ENCODE measurements around the gene TMEM242. TPM values are rescaled to one million over a fixed set of nuclear protein-coding genes. Genes with fewer than 3 reads are reported as not detected.
"Not testable (repeated sequence)": the region's sequence is repeated elsewhere in the genome, so short reads cannot be mapped to it uniquely, and the experiment has no call there.

The TMEM242 gene
- total RNA-seq, 1 experiment from 2014 or later = 6.6 TPM

DNA sequence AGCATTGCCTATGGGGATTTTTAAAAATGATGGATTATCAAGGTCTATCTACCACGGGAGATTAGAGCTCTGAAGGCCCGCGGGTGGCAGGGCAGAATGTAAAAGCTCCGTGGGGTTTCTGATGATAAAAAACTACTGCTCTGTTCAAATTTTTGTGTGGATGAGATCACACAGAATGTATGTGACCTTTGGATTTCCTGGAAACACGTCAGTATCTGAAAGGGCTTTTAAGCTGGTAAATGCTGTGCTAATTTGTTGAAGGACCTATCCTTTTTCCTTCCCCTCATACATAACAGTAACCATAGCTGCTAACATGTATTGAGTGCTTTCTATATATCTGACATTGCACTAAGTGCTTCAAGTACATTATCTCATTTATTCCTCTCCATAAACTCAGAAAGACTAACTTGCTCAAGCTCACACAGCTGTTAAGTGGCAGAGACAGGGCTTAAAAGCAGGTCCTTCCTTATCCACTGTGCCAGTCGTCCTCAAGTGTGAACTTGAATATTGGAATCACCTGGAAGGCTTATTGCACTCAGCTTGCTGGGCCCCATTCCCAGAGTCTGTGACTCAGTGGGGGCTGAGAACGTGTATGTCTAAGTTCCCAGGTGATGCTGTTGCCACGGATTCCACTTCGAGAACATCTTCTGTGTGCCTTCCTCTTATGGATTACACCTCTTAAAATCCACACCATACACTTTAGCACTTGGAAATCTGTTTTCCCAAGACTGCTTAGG lies 1.9 kb upstream of the TMEM242 start:
- DNase-seq (ENCODE audit: extremely low read depth, low read depth) = no peak

DNA sequence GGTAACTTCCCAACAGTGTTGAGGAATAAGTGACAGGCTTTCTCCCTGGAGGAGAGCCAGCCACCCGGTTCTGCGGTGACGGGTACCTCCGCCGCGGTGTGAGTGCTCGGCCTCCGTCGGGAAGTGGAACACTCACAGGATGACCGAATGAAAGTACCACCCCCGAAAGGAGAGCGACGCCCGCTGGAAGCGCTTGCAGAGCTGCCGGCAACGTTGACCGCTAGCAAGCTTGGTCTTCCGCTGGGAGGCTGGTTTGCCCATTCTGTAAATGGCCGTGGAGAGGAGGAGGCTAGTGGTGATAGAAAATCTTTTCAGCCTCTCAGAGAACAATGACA lies 614 bp upstream of the TMEM242 start:
- peak; percentile 32 for DNase-seq (ENCODE audit: extremely low read depth, low read depth)

DNA sequence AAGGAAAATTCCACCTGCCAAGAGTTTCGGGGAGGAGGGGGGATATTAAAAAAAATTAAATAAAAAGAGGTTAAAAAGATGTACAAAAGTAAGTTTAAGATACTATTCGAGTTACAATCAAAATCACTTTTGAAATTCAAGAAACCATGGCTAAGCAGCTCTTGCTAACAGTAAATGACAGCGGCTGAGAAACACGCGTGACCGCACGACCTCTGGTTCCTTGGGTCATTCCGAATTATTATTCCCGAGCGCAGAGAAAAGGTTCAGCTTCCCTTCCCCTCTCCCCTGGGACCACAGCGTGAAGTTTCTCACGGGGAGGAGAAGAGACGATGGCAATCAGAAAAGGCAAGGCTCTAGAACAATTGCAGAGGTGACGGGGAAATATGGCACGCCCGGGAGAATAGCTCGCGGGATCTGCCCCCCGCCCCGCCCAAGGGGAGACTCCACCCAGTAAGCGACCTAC lies 496 bp downstream of the TMEM242 start:
- DNase-seq (ENCODE audit: extremely low read depth, low read depth) = peak; percentile 75

DNA sequence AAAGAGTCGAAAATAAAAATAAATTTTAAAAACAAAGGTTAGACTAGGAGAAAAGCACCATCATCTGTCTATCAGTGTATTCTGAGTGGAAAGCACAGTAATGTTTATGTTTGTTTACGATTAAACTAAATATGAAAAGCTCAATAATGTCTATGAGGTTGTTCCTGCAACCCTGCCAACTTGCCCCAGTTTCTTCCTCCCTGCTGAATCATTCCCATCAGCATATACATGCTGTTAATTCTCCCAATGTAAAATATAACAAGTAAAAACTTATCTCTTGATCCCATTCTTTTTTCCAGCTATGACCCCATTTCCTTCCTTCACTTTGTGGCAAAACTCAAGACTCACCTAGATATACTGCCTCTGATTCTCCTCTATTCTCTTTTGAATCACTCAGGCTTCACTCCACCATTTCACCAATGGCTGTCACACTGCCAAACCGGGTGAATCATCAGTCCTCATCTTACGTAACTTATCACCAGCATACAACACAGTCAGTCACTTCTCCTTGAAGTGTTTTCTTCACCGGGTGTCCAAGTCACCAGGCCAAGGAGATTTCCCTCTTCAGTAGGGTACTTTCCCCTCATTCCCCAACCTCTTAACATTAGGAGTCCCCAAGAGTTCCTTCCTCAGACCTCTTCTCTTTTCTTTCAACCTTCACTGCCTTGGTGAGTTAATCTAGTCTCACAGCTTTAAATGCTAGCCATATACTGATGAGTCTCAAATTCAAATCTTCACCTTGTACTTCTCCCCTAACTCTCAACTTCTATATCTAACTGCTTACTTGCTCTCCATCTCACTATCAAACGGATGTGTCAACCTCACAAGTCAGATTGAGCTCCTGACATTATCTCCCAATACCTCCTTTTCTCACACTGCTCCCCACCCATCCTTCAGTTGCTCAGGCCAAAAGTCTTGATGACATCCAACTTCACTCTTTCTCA lies 6.2 kb downstream of the TMEM242 start:
- DNase-seq (ENCODE audit: extremely low read depth, low read depth) = peak; percentile 85

DNA sequence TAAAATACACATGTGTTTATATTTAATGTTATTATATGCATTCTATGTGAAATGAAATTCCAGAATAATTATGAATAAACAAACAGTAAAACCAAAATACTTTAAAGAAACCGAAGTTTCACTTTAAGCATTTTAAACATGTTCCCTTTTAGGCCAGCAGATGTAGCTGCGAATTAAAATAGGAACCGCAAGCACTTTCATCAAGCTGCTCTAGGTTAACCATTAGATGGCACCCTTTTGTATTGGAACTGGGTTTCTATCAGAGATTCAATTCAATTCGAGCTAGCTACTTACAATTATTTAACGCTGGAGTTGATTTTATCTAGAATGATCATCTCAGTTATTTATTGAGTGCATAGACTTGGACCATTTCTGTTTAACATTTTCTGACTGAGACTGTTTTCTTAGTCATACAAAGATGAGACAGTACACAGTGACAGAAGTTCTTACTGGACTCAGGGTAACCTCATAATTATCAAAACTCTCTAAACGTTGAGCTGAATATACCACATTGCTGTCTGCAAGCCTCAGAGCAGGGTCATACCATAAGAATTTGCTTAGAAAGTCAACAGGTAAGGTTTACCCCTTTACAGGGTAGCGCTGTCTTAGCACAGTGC lies 8.5 kb downstream of the TMEM242 start:
- DNase-seq (ENCODE audit: extremely low read depth, low read depth) = peak; percentile 56

DNA sequence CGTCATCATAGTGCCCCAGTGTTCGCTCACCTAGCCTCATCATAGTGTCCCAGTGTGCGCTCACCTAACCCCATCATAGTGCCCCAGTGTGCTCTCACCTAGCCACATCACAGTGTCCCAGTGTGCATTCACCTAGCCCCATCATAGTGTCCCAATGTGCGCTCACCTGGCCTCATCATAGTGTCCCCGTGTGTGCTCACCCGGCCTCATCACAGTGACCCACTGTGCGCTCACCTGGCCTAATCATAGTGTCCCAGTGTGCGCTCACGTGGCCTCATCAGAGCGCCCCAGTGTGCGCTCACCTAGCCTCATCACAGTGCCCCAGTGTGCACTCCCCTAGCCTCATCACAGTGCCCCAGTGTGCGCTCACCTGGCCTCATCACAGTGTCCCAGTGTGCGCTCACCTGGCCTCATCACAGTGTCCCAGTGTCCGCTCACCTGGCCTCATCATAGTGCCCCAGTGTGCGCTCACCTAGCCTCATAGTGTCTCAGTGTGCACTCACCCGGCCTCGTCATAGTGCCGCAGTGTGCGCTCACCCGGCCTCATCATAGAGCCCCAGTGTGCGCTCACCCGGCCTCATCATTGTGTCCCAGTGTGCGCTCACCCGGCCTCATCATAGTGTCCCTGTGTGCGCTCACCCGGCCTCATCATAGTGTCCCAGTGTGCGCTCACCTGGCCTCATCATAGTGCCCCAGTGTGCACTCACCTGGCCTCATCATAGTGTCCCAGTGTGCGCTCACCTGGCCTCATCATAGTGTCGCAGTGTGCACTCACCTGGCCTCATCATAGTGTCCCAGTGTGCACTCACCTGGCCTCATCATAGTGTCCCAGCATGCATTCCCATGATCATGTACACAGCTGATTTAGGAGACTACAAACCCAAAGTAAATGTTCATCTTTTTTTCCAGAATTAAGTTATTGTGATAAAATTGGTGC lies 9.5 kb downstream of the TMEM242 start:
- no peak for DNase-seq (ENCODE audit: extremely low read depth, low read depth)

DNA sequence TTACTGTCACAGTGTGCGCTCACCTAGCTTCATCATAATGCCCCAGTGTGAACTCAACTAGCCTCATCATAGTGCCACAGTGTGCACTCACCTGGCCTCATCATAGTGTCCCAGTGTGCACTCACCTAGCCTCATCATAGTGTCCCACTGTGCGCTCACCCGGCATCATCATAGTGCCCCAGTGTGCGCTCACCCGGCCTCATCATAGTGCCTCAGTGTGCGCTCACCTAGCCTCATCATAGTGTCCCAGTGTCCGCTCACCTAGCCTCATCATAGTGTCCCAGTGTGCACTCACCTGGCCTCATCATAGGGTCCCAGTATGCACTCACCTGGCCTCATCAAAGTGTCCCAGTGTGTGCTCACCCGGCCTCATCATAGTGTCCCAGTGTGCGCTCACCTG lies 10.6 kb downstream of the TMEM242 start:
- DNase-seq (ENCODE audit: extremely low read depth, low read depth) = no peak

DNA sequence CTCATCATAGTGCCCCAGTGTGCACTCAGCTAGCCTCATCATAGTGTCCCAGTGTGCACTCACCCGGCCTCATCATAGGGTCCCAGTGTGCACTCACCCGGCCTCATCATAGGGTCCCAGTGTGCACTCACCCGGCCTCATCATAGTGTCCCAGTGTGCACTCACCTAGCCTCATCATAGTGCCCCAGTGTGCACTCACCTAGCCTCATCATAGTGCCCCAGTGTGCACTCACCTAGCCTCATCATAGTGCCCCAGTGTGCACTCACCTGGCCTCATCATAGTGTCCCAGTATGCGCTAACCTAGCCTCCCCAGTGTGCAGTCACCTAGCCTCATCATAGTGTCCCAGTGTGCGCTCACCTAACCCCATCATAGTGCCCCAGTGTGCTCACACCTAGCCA lies 12.6 kb downstream of the TMEM242 start:
- DNase-seq (ENCODE audit: extremely low read depth, low read depth) = not testable (repeated sequence)

DNA sequence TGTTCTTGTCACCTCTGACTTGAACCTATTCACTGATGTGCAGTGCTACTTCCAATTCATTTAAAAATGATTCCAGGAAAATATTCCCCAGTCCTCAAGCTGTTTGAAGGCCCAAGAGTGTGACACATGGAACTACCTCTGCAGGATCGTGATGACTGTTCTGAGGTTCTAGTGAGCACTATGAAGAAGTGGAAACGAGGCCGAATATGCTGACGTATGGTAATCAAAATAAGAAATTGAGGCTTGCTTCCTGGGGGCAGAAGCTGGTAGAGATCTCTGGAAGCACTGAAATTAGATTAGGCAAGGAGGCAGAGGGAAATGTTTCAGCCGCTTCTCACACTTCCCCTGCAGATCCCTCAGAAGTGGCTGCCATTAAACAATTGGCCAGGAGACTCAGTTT lies 15.7 kb downstream of the TMEM242 start:
- DNase-seq (ENCODE audit: extremely low read depth, low read depth) = no peak

DNA sequence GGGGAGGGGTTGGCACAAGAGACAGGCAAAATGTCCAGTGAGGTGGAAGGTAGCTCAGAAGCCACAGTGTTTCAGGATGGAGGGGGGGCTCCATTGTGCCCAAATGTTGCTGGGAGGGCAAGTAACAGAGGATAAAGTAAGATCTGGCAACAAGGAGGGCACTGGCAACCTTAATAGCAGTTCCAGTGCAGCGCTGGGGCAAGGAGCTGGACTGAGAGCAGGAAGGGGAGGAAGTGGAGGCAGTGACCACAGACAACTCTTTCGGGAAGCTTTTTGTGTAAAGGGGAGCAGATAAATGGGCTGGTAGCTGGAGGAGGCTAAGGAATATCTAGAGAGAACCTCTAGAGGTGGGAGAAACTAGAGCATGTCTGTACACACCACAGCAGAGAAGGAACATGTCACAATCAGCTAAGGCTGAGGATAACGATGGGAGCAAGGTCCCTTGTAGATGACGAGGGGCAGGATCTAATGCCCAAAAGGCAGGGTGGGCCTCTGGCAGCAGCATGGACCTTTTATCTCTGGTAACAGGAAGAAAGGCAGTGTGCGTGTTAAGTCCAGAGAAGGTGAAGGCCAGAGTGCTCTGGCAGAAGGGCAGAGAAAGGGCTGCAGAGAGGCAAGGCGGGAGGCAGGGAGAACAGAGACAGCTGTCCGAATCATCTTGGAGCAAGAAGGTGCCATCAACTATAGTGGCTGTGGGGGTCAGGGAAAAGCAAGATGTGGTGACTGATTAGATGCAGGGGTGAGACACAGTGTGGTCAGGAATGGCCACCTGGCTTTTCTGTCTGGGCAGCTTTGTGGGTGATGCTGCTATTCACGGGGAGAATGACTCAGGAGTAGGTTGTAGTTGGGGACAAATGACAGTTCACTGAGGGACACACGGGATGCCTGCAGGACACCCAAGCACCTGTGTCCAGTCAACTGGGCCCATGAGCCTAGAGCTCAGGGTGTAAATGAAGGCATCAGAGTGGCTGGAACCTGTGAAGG lies 17.4 kb downstream of the TMEM242 start:
- no peak for DNase-seq (ENCODE audit: extremely low read depth, low read depth)

DNA sequence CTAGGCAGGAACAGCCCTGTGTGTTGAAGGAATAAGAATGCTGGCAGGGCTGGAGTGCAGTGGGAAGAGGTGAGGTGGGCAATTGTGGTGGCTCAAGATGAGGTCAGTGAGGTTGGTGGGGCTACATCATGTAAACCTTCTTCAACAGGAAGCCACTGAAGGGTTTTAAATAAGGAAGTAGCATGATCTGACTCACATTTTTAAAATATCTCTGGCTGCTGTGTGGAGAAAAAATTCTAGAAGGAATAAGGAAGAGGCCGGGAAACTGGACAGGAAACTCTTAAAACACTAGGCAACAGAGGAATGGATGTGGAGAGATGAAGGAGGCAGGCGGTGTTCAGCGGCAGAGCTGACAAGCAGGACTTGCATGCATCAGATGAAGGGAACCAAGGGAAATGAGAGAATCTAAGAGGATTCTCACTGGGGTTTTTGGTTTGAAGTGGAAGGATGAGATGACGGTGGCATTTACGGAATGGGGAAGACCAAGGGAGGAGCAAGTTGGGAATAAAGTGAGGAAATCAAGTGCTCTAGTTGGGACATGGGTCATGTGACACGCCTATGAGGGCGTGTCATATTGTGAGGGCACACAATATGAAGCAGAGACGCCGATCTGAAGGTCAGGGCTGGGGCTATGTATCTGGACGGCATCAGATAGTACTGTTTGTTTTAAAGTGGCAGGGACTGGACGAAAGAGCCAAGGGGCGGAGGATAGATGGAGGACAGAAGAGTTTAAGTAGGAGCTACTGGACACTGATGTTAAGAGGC lies 18.2 kb downstream of the TMEM242 start:
- no peak for DNase-seq (ENCODE audit: extremely low read depth, low read depth)

DNA sequence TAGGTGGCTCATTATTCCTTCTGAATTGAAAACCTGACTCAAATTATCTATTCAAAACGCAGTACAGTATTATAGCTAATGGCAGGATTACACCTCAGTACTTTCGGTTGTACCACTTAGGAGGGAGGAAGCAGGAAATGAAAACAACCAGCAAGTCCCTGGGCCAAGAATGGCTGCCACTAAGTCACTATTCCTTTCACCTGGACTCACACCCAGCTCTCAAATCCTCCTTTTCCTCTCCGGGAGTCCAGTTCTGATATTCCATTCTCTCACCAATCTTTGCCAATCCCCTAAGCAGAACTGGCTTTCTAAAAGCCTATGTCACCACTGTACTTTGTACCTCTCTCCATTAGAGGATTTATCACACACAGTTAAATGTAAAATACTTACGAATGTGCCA lies 20.6 kb downstream of the TMEM242 start:
- no peak for DNase-seq (ENCODE audit: extremely low read depth, low read depth)

DNA sequence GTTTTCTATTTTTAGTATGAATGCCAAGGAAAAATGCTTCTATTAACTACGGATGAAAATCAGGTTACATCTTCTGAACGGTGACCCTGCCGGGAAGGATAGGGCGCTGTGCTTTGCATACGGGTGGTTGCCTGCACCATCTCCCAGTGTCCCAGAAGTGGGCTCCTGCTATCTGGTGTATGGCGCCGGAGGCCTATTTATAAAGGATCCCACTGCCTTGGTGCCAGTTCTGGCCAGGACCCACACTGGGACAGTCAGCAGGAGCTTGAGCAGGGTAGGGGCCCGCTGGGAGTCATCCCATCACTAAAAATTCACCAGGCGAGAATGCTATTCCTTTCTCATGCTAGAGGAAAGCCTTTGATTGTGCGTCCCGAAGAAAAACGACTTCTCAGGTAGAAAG lies 22.9 kb downstream of the TMEM242 start:
- DNase-seq (ENCODE audit: extremely low read depth, low read depth) = no peak

DNA sequence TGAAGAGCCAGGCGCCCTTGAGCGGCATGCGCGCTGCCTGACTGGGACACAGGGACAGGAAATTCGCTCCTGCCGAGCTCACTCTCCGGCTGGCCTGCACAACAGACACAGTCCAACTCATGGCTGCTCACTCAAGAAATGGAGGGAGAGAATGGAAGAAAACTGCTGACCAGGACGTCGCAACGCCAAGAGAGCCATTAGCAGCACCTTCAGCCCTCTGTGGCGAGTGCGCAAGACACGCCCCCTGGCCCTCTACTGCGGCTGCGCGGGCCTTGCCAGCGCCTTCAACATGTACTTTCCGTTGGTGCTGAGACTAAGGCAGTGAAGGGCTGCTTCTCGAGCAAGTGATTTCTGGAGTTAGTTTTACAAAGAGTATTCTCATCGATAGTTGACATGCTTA lies 23.3 kb downstream of the TMEM242 start:
- no peak for DNase-seq (ENCODE audit: extremely low read depth, low read depth)

DNA sequence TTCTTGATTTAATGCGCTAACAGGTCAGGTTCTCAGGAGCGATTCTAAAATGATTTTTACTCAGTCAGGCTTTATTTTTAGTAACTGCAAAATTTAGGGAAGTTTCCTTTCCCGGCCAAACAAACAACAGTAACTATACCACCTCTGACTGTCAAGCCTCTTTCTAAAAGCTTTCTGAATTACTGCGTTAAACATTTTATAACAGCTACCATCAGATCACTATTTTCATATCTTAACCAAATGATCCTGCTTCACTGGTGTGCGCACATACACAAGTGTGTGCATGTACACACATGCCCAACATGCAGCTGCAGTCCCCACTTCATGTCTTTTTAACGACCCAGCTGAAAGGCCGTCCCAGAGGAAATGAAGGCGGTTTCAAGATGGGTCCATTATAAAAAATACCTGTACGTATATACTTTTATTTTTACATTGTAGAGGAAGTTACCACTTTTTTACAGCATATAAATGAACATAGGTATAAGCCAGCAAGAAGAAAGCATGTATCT lies 25.0 kb downstream of the TMEM242 start:
- DNase-seq (ENCODE audit: extremely low read depth, low read depth) = no peak

DNA sequence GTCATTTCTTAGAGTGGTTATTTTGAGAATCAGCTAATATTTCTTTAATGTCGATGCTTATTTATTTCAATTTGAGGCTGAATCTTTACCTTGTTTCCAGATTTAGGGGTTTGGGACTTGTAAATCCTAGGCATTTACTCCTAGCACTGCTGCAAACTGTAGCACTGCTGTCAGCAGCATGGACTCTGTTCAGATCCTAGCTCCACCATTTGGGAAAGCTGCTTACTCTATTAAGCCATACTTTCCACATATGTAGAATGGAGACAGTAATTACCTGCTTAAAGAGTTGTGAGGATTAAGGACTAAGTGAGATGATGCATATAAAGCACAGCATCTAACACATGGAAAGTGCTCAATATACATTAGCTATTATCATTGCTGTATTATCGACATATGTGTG lies 28.7 kb downstream of the TMEM242 start:
- DNase-seq (ENCODE audit: extremely low read depth, low read depth) = no peak

DNA sequence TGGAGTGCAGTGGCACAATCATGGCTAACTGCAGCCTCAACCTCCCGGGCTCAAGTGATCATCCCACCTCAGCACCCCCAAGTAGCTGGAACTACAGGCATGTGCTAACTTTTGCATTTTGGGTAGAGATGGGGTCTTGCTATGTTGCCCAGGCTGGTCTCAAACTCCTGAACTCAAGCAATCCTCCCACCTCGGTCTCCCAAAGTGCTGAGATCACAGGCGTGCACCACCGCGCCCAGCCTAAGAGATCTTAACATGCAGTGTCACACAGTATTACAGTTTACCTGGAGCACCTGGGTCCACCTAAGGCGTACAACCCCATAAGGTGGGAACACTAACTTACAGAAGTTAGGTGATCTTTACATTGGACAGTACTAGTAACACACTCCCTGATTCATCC lies 29.5 kb downstream of the TMEM242 start:
- no peak for DNase-seq (ENCODE audit: extremely low read depth, low read depth)

DNA sequence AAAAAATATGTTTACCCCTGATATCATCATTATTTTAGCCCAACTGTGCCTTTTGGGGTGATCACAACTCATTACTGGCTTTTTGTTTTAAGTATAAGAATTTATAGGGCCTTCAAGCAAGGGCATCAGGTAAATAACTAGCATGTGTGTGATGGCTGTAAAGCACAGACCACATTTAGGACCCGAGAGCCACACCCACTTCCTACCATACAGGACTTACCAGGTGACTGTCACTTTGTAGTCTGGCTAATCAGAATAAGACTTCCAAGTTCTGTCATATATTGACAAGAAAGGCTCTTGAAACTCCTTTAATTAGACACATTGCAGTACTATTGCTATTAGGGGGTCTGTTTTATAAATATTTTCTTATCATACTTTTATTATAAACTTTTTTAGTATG lies 31.1 kb downstream of the TMEM242 start:
- no peak for DNase-seq (ENCODE audit: extremely low read depth, low read depth)

All from NCI-H460 (cell line).